Prostate gland (tissue), 2 donors: ENCODE results near the gene CDK14. TPM values are rescaled to one million over a fixed set of nuclear protein-coding genes. Genes with fewer than 3 reads are reported as not detected.

ENCODE experiments used
- DNase-seq: peaks from one replicate; pipeline ENCODE4 v3.0.0-alpha.2; 2019; ENCODE audit warnings: low spot score
- H3K27ac ChIP-seq, 2 donors: fragments of 200-600 bp; sonication (generic); 2 replicates each; pipeline ENCODE4 v1.5.1; 2017 to 2019
- H3K27me3 ChIP-seq: fragments of 200-600 bp; sonication (generic); replicated peaks from 2 replicates; pipeline ENCODE4 v1.5.1; 2019; ENCODE audit not compliant: insufficient read depth
- H3K36me3 ChIP-seq, 2 donors: fragments of 200-600 bp; sonication (generic); 1 replicate in 1 of 2; 2 replicates in 1 of 2; pipeline versions ENCODE4 v1.5.1 to v1.8.1; 2017 to 2019
- H3K4me1 ChIP-seq: fragments of 200-600 bp; sonication (generic); replicated peaks from 2 replicates; pipeline ENCODE4 v1.5.1; 2019
- H3K4me3 ChIP-seq, 2 donors: fragments of 200-600 bp; sonication (generic); 2 replicates each; pipeline ENCODE4 v1.5.1; 2017 to 2019
- H3K9me3 ChIP-seq: fragments of 200-600 bp; sonication (generic); 2 replicates; pipeline ENCODE4 v1.5.1; 2017
- POLR2A ChIP-seq: fragments of 450-650 bp; IDR thresholded peaks from one replicate; pipeline ENCODE4 v1.6.1; 2016; ENCODE audit warnings: antibody characterized with exemption, mild to moderate bottlenecking
- POLR2AphosphoS5 ChIP-seq: sonication (generic); formaldehyde crosslinking; IDR thresholded peaks from one replicate; pipeline ENCODE4 v1.6.1; 2017; ENCODE audit warnings: antibody characterized with exemption
- WGBS: methylation state at CpG from one replicate; pipeline ENCODE4 v1.1.5; 2018; 5-methylcytosine and 5-hydroxymethylcytosine counted together
- intact Hi-C: fragments of 100-400 bp; cut with DNase I; formaldehyde crosslinking; loops from one replicate; pipeline ENCODE4 v1.14.2; 2022
- total RNA-seq, 2 donors: library from RNA; depleted of rRNA; stranded (reverse); fragments of >200 nt; gene quantifications; one replicate each; pipeline ENCODE4 v1.1.0, GENCODE V29; 2016
- TF ChIP-seq, protein P1 (sequence below), 4 experiments: fragments of 200-600 bp in 2 of 4; fragments of 450-650 bp in 2 of 4; sonication (generic) in 2 of 4; IDR thresholded peaks; 1 replicate in 3 of 4; 2 replicates in 1 of 4; pipeline ENCODE4 v1.5.1; 2016 to 2019; ENCODE audit warnings: antibody characterized with exemption in 4 of 4, mild to moderate bottlenecking in 2 of 4, moderate library complexity in 2 of 4

Gene CDK14
- total RNA-seq, 2 donors from 2014 or later = 13.7 to 20.7 TPM

DNA sequence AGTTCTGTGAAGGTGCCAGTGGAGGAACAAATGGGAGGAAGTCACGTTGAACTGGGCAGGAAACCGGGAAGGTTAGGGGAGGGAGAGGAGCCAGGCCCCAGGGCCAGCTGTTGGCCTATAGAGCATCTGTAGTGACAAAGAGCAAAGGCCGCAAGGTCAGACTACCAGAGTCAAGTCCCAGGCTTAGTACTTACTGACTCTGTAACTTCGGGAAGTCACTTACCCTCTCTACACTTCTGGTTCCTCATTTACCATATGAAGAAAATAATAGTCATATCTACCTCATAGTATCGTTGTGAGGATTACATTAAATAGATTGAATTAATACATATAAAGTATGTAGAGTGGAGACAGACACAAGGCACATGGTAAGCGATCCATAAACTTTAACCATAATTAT, 566.3 kb downstream of the CDK14 start:
- intact Hi-C loops = no loop called here
- Histone ChIP-seq H3K36me3 (no peaks in the 10 kb centered on the region), H3K4me3 (no peak overlapping the region), H3K4me1 (no peaks in the 10 kb centered on the region), H3K27me3 (no peaks in the 10 kb centered on the region), H3K27ac (no peak overlapping the region), H3K9me3 (no peaks in the 10 kb centered on the region)
- no peak for TF ChIP-seq POLR2A
- TF ChIP-seq, protein P1, sequence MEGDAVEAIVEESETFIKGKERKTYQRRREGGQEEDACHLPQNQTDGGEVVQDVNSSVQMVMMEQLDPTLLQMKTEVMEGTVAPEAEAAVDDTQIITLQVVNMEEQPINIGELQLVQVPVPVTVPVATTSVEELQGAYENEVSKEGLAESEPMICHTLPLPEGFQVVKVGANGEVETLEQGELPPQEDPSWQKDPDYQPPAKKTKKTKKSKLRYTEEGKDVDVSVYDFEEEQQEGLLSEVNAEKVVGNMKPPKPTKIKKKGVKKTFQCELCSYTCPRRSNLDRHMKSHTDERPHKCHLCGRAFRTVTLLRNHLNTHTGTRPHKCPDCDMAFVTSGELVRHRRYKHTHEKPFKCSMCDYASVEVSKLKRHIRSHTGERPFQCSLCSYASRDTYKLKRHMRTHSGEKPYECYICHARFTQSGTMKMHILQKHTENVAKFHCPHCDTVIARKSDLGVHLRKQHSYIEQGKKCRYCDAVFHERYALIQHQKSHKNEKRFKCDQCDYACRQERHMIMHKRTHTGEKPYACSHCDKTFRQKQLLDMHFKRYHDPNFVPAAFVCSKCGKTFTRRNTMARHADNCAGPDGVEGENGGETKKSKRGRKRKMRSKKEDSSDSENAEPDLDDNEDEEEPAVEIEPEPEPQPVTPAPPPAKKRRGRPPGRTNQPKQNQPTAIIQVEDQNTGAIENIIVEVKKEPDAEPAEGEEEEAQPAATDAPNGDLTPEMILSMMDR (IDR thresholded peaks at IDR 0.05) = no peak
- no peak for TF ChIP-seq POLR2AphosphoS5
- no peak for DNase-seq
- 72% methylated on average over 6 of the region's 6 CpGs for WGBS

DNA sequence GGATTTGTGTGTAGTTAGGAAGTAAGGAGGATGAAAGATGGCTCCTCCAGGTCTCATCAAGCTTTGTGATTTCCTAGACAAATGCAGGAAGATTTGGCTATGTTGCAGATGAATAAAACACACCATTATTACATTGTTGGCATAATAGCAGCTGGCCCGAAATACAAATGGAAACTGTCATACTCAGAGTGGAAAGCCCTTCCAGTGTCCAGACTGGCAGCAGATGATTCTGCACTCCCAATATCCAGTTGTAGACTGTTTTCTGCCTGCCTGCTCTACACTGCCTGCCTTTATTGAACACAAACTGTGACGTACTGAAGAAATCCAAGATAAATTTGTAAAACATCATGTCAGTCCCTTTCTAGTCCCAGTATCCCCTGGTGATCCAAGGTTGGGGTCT, 568.4 kb downstream of the CDK14 start:
- WGBS = 84% methylated on average over 2 of the region's 2 CpGs
- no peak overlapping the region for H3K27ac ChIP-seq
- intact Hi-C loops = no loop called here
- DNase-seq = no peak
- TF ChIP-seq, protein P1 (IDR thresholded peaks at IDR 0.05) = no peak
- TF ChIP-seq POLR2AphosphoS5 (no peak), POLR2A (no peak)
- no peaks in the 10 kb centered on the region for H3K27me3 ChIP-seq
- H3K9me3 ChIP-seq = no peaks in the 10 kb centered on the region
- H3K4me3 ChIP-seq = no peak overlapping the region
- no peaks in the 10 kb centered on the region for H3K4me1 ChIP-seq
- no peaks in the 10 kb centered on the region for H3K36me3 ChIP-seq

DNA sequence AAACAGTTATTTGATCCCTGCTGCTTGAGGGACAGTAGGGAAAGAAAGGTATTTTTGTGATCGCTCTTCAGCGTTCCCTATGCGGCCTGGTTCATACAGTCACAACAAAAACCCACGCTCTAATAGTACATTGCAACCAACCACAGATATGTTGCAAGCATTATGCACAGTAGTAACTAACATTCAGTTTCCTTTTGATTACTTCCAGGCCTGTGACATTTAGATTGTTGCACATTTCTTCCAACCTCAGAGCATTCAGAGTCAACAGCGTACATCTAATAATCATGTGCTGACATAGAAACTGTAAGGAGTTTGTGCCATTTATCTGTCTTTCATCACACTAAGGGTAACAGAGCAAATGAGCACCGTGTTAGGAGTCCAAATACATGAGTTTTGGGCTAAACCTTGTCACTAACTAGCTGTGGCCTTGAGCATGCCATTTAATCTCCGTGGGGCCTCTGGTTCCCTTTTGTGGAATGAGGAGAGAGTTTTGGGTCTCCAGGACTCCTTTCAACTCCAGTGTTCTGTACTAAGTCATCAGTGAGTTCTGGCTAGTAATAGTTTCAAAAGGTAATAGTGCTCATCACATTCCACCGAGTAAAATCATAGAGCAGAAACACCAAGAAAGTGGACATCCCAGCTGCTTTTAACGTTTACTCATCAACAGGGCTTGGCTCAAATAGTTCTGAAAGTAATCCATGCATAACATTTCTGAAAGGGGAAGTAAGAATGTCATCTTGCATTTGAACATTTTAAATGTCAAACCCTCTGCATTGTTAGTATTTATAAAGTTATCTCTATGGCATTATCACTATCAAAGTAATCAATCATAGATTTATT, 569.1 kb downstream of the CDK14 start:
- no peak for DNase-seq
- TF ChIP-seq, protein P1 (IDR thresholded peaks at IDR 0.05) = no peak
- intact Hi-C loops = no loop called here
- Histone ChIP-seq H3K27ac (no peak overlapping the region), H3K36me3 (no peaks in the 10 kb centered on the region), H3K9me3 (no peaks in the 10 kb centered on the region), H3K4me3 (no peak overlapping the region), H3K4me1 (no peaks in the 10 kb centered on the region), H3K27me3 (no peaks in the 10 kb centered on the region)
- 76% methylated on average over 9 of the region's 9 CpGs for WGBS

DNA sequence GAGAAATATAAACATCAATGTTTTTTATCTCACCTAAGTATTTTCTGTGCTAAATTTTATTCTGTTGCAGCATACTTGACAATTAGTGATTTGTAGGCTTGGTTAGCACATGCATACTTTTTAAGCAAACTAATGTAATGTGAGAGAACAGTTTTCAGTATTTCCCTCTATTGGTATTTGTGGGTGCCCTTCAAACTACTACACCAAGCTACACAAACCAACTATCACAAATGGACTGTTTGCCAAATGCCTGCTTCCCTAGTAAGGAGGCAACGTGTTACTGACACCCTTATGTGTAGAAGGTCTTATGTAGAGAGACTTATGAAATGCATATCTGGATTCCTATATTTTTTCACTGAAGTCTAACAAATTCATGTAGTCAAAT, 569.7 kb downstream of the CDK14 start:
- 83% methylated on average over 1 of the region's 1 CpG for WGBS
- DNase-seq = no peak
- Histone ChIP-seq H3K4me1 (no peaks in the 10 kb centered on the region), H3K27ac (no peak overlapping the region), H3K4me3 (no peak overlapping the region), H3K9me3 (no peaks in the 10 kb centered on the region), H3K36me3 (no peaks in the 10 kb centered on the region), H3K27me3 (no peaks in the 10 kb centered on the region)
- TF ChIP-seq, protein P1 (IDR thresholded peaks at IDR 0.05) = no peak
- no peak for TF ChIP-seq POLR2AphosphoS5
- TF ChIP-seq POLR2A = no peak
- intact Hi-C loops = no loop called here
